Stimulated activated CD8-positive, alpha-beta memory T cell treated with anti-CD3 and anti-CD28 coated beads, Interleukin-2, amount 100 ng/mL, for 1 hour (primary cell): ENCODE measurements around the gene MSL3.
A peak's percentile ranks its signal among the peaks of the same experiment; 100 is the strongest.

Experiments used
- DNase-seq, 2 donors: peaks; one replicate each; pipeline ENCODE4 v3.0.0-alpha.2; 2020; ENCODE audit warnings: low read depth in 2 of 2

MSL3 gene, protein sequence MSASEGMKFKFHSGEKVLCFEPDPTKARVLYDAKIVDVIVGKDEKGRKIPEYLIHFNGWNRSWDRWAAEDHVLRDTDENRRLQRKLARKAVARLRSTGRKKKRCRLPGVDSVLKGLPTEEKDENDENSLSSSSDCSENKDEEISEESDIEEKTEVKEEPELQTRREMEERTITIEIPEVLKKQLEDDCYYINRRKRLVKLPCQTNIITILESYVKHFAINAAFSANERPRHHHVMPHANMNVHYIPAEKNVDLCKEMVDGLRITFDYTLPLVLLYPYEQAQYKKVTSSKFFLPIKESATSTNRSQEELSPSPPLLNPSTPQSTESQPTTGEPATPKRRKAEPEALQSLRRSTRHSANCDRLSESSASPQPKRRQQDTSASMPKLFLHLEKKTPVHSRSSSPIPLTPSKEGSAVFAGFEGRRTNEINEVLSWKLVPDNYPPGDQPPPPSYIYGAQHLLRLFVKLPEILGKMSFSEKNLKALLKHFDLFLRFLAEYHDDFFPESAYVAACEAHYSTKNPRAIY

DNA sequence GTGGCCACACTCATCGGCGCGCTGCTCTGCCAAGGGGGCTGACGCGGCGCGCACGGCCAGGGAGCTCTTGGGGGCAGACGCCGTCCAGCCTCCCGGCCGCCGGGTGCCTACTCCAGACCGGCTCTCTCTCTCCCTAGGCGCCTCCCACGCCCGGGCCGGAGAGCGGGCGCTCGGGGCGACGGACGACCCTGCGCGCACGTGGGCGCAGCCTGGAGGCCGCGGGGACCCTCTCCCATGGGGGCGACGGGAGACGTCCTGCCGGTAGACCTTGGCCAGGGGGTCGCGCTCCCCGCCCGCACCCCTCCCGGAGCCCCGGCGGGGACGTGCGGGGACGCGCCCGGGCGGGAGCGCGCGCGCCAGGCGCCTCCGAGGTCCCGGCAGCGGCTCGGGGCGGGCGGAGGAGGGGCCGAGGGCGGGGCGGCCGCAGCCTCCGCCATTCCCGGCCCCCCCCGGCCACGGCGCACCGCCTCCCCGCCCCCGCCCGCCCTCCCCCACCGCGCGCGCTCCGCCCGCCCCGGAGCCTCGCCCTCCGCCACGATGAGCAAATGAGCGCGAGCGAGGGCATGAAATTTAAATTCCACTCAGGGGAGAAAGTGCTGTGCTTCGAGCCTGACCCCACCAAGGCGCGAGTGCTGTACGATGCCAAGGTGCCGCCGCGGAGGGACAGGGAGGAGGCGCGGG is at the start of gene MSL3:
MSL3 (plus strand) TSS at position 519 of the 681 bp plus-strand sequence; CDS start at position 546, 27 bp downstream.
- peak in 1 of 2 donors; percentile 18 for DNase-seq

DNA sequence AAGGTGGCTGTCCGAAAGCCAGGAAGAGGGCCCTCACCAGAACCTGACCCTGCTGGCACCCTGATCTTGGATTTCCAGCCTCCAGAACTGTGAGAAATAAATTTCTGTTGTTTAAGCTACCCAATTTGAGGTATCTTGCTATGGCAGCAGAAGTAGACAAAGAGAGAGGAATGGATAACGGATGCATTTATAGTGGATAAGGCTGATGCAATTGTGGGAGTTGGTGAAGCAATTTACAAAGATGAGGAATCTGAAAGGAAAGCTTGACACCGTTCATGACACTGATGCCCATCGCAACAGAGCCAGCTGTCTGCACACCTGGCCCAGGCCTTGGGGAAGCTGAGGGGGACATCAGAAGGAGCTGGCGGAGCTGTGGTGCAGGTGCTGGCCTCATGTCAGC is 35.7 kb upstream of the MSL3 start:
- no peak for DNase-seq

DNA sequence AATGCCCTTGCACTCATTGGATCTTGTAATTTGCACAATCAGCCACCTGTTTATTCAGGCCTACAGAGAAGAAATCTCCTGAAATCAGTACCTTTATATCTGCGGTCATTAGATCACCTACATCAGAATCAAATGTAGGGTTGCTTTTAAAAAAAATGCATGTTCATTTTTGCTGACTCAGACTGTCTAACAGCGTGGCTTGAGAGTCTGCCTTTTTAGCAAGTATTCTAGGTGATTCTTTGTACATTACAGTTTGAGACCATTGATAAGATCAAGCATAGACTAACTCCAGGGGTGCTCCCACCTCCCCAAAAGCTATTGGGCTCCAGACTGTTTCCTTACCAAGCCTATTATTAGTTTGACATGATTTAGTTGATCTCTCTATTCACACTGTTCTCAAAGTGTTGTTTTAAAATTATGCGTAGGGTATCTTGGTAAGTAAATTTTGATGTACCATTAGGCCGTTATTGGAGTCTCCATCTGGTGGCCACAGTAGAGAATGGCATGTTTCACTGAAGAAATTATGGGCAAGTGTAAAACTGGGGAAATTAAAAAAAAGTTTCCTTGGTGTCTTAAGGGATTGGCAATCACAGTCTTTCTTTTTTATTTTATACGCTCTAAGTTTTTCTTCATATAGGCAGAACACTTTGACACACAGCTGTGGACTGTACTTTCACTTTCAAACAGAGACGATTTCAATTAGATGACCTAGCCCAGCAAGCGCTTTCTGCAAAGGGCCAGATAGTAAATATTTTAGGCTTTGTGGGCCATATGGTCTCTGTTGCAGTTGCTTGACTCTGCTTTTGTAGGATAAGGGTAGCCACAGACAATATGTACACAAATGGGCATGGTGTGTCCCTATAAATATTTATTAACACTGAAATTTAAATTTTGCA is 33.7 kb upstream of the MSL3 start:
- no peak for DNase-seq

GRCh38 chrX:11725631-11726442 is 32.2 kb upstream of the MSL3 start:
- no peak for DNase-seq

DNA sequence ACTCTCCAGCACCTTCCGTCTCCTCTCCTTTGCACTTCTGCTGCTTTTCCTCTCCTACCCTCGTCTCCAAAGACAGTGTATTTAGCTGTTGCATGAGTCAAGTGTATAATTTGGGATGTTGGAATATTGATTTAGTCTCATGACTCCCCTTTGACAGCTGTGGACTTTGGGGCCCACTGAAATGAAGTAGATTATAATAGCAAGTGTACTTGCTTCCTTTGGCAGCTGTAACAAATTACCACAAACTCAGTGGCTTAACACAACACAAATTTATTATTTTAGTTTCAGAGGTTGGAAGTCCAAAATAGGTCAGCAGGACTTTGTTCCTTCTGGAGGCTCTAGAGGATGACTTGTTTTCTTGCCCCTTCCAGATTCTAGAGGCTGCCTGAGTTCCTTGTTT is 29.5 kb upstream of the MSL3 start:
- DNase-seq = no peak

DNA sequence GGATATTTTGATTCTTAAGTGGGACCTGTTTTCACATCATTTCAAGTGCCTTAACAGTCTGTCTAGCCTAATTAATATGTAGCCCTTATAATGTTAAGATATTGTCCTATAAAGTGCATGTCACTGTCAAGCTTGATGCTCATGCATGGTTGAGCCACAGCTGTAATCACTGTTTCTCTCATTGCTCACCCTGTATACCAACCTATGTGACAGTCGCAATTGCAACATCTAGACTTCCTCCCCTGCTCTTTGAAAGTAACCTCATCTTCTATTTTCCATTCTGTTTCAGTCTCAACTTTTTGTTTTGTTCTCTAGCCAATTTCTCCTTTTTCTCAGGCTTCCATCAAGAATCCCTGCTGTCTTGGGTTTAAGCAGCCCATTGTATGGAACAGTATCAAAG is 24.4 kb upstream of the MSL3 start:
- DNase-seq = no peak

DNA sequence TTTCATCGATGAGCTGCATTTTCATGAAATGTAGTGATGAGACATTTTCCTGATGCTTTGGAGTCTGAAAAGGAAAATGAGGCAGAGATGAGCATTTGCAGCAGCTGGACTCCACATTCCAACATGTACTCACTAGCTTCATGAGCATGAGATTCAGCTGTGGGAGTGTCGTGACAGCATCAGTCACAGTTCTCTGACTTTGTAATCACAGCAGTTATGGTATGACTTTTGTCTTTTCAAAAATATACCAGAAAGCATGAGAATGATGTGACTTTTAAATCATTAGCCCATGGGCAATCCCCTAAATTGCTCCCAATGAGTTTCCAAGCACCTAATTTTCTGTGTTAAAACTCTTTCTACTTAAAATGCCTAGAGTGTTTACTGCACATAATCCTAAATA is 18.3 kb upstream of the MSL3 start:
- DNase-seq = no peak

GRCh38 chrX:11740794-11741193 is 17.2 kb upstream of the MSL3 start:
- DNase-seq = no peak

GRCh38 chrX:11741574-11741973 is 16.5 kb upstream of the MSL3 start:
- DNase-seq = no peak

- no peak for DNase-seq
Observed at GRCh38 chrX:11745881-11746280, 12.2 kb upstream of the MSL3 start.

GRCh38 chrX:11750046-11750445 is 8.0 kb upstream of the MSL3 start:
- DNase-seq = no peak

DNA sequence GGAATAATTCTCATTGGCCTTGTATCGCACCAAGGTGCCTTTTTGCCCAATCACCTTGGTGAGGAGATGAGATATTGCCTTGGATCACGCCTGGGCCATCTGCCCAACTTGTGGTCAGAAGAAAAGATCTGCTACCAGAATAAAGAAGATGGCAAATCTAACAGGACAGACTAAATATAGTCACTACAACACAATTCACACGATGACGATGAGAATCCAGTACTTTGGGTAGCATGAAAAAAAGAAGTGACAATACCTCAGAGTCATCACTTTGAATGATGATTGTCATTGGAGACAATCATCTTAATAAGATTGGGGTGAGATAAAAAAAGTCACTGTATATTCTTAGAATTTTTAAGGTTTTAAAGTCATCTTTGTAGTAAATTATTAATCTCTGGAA is 7.3 kb upstream of the MSL3 start:
- no peak for DNase-seq

GRCh38 chrX:11751261-11751660 is 6.8 kb upstream of the MSL3 start:
- DNase-seq = no peak

DNA sequence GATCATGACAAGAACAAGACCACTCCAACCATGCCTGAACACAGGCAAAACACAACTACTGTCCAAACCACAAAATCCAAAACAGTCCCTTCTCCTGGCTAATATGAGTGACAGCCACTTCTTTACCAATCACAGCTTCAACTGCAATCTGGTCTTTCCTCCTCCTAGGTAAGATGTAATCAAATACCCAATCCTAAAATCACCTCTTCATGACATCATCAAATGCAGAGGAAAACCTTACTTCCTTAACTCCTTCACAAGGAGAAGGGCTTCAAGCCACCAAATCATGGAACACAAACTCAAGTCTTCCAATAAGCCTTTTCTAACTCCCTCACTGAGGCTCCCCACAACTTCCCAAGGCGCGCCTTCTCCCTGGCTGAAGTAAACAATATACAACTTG is 4.4 kb upstream of the MSL3 start:
- no peak for DNase-seq

- DNase-seq = no peak
Observed at GRCh38 chrX:11754958-11755645, 2.9 kb upstream of the MSL3 start.

GRCh38 chrX:11755724-11756123 is 2.3 kb upstream of the MSL3 start:
- DNase-seq = no peak

DNA sequence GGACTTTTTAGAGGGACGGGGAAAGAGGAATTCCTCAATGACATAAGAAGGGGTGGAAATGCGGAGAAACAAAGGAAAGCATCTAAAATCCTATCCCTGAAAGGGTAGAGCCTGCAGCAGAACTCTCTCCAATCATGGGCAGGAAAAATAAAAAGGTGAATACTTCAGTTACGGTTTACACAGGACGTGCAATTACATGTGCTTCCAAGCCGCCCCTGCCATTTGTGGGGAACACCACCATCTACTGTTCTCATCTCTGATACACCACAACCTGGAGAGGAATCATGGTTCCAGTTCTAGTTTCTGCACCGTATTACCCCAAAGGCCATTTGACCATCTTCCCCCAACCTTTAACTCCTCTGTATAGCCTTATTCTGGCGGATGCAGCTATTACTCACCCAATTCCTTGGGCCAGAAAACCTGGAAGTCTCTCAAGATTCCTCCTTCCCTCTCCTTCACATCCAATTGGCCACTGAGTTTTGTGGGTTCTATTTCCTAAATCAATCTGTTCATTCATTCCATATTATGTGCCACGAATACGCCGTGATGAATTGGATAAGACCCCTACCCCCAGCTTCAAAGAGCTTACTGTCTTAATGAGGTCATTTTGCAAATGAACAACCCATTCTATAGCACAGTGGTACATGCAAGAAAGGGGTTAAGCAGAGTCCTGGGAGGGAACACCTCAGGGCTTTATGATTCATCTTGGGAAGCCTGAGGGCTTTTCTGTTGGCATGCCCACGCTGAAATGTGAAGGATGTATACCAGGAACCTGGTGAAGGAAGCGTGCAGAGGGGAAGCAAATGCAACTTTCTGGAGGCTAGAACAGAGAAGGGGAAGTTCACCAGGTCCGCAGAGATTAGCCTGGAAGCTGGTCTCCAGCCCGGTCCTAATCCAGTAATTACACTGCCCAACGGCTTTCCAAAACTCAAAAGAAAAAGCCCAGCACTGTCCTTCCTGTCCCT is 1.4 kb upstream of the MSL3 start:
- DNase-seq = no peak

- DNase-seq = no peak
Observed at GRCh38 chrX:11757397-11757718, 679 bp upstream of the MSL3 start.

DNA sequence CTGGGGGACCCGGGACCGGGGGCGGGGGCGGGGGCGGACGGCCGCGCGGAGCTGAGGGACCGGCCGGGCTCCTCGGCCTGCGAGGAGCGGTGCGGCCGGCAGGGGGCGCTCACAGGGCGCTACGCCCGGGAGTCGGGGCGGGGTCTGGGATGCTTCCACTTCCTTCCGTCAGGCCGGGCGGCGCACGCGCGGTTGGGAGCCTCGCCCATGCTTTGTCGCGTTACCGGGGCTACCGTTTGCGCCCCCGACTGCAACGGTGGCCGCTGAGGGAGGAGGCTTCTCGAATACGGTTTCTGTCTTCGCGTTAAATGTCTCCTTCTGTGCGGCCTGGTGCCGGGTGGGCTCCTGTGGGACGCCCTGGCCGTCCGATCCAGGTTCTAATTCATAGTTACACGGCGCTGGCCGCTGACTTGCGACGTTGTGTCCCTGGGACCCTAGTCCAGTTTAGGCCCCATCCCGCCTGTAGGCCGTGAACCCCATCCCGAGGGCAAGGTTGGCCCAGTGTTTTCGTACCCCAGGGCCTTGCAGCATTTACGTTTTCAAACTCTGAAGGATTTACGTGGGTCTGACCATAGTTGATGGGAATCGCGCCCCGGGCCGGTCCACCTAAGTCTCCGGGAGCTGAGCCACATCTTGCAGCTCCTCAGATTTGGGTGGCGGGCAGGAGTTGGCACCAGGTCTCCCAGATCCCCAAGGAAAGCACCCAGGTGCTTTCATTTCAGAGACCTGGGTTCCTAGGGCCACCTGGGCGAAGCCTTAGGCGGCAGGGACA is 549 bp downstream of the MSL3 start:
- DNase-seq = peak; percentile 76 to 79
